ENCODE results near the gene TMEM108.

GRCh38 chr3:133096900-133097613, 58.9 kb downstream of the TMEM108 start:
- TF ChIP-seq POLR2AphosphoS5 (IDR thresholded peaks at IDR 0.05; ENCODE audit: borderline replicate concordance, low read depth, low read length) (no peak), FOXP2 (optimal IDR thresholded peaks at IDR 0.05; ENCODE audit: control extremely low read depth, extremely low read length, insufficient read depth) (no peak), EZH2 (IDR thresholded peaks at IDR 0.05) (no peak)
